ENCODE data around the gene S100A8.
"Not testable (repeated sequence)": the region's sequence is repeated elsewhere in the genome, so short reads cannot be mapped to it uniquely, and the experiment has no call there.

S100A8 gene

GRCh38 chr1:153390938-153391710 lies at the start of gene S100A8:
Gene S100A8, minus strand, starts transcription at chr1:153391073. Its CDS starts 538 bp downstream, at chr1:153390535.
- peak; percentile 26 for DNase-seq (ENCODE audit: low read depth)

- no peak for DNase-seq (ENCODE audit: low read depth)
Observed at GRCh38 chr1:153439273-153439672, 48.4 kb upstream of the S100A8 start.

GRCh38 chr1:153438599-153438998 lies 47.7 kb upstream of the S100A8 start:
- no peak for DNase-seq (ENCODE audit: low read depth)

- DNase-seq (ENCODE audit: low read depth): no peak
Observed at GRCh38 chr1:153437236-153437635, 46.4 kb upstream of the S100A8 start.

DNA sequence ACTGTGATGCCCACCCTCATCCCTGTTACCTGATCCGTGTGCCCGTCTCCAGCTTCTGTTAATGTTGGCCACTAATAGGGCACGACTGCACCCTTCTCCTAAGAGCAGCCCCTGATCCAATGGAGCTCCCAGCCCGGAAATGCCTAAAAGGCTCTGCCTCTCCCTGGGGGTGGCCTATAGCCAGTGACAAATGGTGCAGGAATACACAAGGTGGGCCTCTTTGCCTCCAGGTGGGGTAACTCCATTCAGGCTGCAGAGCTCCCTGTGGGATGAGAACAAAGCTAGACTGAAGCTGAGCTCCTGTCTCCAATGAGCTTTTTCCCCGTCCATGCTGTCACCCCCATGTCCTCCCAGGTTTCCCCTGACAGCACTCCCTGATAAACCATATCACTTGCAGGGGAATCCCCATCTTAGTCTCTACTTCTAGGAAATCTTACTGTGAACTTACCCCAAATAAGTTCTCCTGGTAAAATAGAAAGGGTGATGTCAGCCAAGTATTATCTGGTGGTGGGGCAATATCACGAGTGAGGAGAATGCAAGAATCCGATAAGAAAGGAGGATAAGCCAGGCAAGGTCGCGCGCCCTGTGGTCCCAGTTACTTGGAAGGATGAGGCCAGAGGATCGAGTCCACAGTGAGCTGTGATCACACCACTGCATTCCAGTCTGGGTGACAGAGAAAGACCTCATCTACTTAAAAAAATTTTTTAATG lies 44.0 kb upstream of the S100A8 start:
- peak; percentile 8 for DNase-seq (ENCODE audit: low read depth)

DNA sequence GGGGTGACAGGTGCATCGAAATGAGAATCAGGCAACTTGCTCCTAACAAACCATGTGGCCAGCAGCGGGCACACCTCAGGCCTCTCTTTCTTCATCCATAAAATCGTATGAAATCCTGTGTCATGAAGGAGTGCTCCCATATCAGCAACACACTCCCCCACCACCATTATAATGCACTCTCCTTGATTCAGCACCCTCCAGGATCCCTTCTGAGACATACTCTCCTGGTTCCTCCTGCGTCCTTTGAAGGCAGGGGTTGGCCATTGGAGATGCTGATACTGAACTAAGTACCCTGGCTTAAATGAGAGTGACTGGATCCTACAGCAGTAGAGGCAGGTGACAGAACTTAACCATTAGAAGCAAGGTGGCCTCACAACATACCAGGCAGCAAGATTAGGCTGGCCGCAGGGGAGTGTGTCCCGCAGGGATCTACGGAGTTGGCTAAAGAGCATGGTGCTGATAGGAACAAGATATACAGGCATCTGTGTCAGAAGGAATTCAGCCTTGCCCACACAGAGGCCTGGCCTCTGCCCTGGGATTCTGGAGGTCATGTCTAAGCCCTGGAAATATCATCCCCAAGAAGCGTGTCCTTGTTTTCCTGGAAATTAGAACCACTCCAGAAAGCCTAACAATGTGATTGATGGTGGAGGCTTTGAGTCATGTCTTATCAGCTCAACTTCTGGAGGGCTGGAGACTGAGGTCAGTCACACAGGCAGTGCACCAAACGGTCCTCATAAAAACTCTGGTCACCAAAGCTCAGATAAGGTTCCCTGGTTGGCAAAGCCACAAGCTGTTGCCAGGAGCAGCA lies 42.2 kb upstream of the S100A8 start:
- DNase-seq (ENCODE audit: low read depth): peak; percentile 69

- DNase-seq (ENCODE audit: low read depth): no peak
Observed at GRCh38 chr1:153431928-153432327, 41.1 kb upstream of the S100A8 start.

- DNase-seq (ENCODE audit: low read depth): no peak
Observed at GRCh38 chr1:153431427-153431826, 40.6 kb upstream of the S100A8 start.

- no peak for DNase-seq (ENCODE audit: low read depth)
Observed at GRCh38 chr1:153431002-153431401, 40.1 kb upstream of the S100A8 start.

- no peak for DNase-seq (ENCODE audit: low read depth)
Observed at GRCh38 chr1:153430561-153430960, 39.7 kb upstream of the S100A8 start.

GRCh38 chr1:153430166-153430553 lies 39.3 kb upstream of the S100A8 start:
- no peak for DNase-seq (ENCODE audit: low read depth)

DNA sequence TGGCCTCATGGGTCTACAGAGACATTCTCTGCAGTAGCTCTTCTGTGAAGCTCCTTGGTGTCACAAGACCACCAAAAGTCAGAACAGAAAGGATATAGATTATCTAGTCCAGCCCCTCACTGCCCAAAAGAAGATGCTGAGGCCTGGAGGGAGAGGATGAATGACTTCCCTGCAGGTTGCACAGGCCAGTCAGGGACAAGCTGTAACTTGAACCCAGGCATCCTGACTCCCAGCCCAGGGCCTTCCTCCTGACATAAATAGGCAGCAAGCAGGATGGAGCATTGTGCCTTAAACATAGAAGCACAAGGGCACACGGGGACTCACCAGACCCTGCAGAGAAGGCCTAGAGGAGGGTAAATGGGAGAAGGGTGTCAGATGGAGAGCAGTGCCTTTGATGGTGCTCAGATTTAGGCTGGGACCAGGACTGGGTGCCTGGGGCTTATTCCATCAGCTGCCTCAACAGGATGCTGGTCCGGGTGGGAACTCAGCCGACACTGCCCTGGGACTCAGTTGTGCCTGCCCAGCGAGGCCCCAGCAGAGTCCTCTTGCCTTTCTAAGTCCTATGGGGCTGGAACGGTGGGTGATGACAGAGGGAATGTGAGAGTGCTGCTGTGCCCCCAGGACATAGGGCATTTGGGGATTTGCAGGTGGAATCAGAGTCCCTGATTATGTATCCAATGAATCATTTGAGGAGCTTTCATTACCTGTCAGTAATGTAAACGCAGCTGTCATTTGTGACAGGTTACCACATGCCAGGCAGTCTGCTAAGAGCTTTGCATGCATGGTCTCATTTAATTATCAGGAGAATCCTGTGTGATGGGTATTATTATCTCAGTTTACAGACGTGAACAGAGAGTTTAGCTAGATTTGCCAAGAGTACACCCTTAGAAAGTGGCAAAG lies 38.6 kb upstream of the S100A8 start:
- DNase-seq (ENCODE audit: low read depth): no peak

DNA sequence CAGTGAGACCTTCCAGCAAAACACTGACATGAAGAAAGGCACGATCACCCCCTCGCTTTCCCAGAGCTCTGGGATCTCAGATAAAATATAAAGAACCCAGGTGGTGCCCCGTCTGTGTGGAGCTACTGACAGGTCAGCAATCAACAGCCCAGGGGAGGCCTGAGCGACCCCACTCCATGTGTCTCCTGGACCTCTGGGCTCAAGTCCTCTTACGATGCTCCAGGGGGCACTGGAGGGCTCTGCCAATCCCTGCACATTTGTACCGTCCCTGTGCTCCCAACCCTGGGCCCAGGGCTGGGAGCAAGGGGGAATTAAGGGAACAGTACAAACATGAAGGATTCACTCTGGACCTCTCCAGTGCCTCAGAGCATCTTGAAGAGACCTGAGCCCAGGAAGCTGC lies 37.9 kb upstream of the S100A8 start:
- no peak for DNase-seq (ENCODE audit: low read depth)

DNA sequence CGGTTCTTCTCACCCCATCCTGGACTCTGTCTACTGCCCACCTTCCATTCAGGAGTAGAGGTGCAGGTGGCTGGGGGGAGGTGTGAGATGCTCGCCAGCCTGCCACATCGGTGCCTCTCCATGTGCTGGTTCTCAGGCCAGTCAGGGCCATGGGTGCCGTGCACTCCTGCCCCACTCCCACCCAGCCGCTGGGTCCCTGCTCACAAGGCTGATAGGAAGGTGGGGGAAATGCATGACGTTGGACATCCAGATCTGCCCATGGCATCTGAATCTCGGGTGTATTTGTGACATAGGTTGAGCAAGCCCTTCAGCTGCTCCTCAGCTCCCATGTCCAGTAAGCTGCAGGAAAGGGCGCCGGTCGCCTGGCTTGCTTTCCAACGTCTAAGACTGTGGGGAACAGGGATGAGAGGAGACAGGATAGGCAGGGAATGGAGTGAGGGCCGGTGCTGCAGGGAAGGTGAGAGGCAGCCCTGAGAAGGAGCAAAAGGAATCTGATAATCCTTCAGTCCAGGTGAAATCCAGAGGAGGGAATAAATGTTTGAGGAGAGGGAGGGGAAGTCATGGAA lies 37.3 kb upstream of the S100A8 start:
- no peak for DNase-seq (ENCODE audit: low read depth)

DNA sequence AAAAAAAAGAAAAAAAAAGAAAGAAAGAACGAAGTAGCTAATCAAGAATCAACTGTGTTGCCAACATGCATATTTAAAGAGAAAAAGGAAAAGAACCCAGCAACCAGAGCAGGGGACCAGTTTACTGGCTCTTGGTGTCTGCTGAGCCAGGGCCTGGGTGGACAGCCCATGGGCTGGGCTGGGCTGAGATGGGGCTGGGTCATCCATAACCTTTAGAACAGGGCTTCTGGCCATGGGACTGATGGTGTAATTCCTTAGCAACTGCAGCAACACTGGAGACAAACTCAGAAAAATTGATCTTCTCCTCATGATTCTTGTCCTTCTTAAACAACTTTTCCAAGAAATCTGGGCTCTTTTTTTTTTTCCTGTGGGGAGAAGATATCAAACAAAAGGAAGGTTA lies 35.9 kb upstream of the S100A8 start:
- DNase-seq (ENCODE audit: low read depth): no peak

GRCh38 chr1:153422450-153423068 lies 31.7 kb upstream of the S100A8 start:
- DNase-seq (ENCODE audit: low read depth): peak; percentile 59

DNA sequence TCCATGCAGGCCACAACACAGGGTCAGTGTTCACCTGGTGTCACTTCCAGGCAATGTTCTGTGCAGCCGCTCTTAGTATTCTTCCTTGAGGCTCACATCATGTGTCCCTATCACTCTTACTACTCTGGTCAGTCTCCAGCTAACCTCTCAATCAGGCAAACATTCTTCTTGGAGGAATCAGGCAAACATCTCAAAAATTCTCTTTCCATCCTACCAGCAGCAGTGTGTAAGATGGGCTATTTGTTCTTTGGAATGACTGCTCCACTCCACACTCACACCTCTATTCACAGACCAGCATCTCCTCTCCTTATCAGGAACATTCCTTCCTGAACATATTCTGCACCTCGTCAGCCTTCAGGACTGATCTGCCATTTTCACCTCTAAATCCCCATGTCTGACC lies 29.4 kb upstream of the S100A8 start:
- DNase-seq (ENCODE audit: low read depth): no peak

DNA sequence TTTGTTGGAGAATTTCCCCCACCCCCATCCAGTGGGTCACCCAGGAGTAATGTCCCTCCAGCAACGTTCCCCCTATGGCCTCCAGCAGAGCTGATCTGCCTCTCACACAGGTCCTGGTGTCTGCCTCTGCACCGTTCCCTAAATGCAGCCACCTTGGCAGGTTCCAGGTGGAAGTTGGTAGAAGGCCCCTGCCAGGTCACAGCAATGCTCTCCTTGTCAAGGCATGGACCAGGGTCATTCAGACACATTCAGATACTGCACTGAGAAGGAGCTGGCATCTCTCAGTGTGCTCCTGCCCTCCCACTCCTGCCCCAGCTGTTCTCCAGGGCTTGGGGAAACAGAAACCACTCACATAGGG lies 28.5 kb upstream of the S100A8 start:
- not testable (repeated sequence) for DNase-seq (ENCODE audit: low read depth)

DNA sequence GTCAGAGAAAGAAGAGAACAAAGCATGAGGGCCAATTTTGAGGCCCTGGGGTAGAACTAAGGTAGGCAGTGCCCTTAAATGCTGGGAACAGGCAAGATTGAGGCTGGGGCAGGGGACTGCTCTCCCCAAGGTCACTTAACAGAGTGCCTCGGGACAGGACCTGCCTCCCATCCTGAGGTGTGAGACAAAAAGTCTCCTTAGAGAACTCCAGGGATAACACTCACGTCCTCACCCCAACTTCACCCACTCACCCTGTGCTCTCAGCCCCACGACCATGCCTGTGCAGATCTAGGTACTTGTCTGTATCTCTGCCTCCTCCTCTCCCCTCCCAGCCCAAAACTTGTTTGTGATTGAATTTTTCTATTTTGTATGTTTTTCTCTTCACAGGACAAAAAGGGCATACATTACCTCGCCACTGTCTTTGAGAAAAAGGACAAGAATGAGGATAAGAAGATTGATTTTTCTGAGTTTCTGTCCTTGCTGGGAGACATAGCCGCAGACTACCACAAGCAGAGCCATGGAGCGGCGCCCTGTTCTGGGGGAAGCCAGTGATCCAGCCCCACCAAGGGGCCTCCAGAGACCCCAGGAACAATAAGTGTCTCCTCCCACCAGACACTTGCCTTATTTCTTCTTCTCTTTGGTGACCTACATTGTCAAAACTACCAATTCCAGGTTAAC lies 28.0 kb upstream of the S100A8 start:
- not testable (repeated sequence) for DNase-seq (ENCODE audit: low read depth)

GRCh38 chr1:153417136-153417888 lies 26.4 kb upstream of the S100A8 start:
- no peak for DNase-seq (ENCODE audit: low read depth)
